GM10266 (cell line): ENCODE results near the gene EVC.
"Not testable (repeated sequence)": the region's sequence is repeated elsewhere in the genome, so short reads cannot be mapped to it uniquely, and the experiment has no call there.

Experiments
- DNase-seq: peaks from one replicate; pipeline ENCODE4 v3.0.0; 2012; ENCODE audit errors: extremely low spot score
- TF ChIP-seq, protein P1 (sequence below): IDR thresholded peaks from 2 replicates; pipeline ENCODE4 v1.5.1; 2012; ENCODE audit warnings: mild to moderate bottlenecking, low read depth; ENCODE audit not compliant: control insufficient read depth, insufficient read depth; ENCODE audit errors: missing control alignments

EVC gene

GRCh38 chr4:5720157-5720850 is 9.3 kb downstream of the EVC start:
- TF ChIP-seq, protein P1, sequence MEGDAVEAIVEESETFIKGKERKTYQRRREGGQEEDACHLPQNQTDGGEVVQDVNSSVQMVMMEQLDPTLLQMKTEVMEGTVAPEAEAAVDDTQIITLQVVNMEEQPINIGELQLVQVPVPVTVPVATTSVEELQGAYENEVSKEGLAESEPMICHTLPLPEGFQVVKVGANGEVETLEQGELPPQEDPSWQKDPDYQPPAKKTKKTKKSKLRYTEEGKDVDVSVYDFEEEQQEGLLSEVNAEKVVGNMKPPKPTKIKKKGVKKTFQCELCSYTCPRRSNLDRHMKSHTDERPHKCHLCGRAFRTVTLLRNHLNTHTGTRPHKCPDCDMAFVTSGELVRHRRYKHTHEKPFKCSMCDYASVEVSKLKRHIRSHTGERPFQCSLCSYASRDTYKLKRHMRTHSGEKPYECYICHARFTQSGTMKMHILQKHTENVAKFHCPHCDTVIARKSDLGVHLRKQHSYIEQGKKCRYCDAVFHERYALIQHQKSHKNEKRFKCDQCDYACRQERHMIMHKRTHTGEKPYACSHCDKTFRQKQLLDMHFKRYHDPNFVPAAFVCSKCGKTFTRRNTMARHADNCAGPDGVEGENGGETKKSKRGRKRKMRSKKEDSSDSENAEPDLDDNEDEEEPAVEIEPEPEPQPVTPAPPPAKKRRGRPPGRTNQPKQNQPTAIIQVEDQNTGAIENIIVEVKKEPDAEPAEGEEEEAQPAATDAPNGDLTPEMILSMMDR = no peak
- DNase-seq = no peak

DNA sequence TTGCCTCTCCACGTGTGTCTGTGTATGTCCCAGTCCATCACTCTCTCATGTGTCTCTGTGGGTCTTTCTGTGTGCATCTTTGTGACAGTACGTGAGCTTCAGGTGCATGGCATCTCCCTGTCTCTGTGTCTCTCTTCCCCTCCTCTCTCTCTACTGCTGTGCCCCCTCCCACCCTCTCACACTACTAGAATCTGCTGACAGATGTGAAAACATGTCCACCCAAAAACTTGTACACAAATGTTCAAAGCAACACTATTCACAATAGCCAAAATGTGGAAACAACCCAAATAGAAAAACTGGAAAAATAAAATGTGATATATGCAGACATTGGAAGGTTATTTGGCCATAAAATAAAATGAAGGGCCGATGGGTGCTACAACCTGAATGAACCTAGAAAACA is 10.0 kb downstream of the EVC start:
- TF ChIP-seq, protein P1 = no peak

DNA sequence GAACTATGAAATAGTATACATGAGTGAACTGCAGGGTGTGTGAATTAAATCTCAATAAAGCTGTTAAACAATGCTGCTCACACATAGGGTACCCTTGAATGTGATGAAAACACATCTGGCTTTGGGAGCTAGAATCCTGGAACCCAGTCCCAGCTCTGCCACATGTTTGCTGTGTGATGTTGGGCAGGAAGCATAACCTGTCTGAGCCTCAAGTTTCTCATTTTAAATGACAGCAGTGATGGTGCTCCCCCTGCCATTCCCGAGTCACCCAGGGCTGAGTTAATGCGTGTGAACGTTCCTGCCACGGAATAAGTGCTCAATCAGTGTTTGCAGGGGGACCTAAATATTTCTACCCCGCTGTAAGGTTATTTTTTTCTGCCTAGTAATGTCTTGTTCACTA is 10.9 kb downstream of the EVC start:
- no peak for DNase-seq
- TF ChIP-seq, protein P1 = no peak

More for the DNA sequence above, 10.0 kb downstream of the EVC start:
- DNase-seq = no peak

- DNase-seq = no peak
- TF ChIP-seq, protein P1 = no peak
These were observed 11.3 kb downstream of the EVC start for GRCh38 chr4:5722328-5722727.

GRCh38 chr4:5724377-5724776 is 13.4 kb downstream of the EVC start:
- DNase-seq = no peak
- TF ChIP-seq, protein P1 = no peak

DNA sequence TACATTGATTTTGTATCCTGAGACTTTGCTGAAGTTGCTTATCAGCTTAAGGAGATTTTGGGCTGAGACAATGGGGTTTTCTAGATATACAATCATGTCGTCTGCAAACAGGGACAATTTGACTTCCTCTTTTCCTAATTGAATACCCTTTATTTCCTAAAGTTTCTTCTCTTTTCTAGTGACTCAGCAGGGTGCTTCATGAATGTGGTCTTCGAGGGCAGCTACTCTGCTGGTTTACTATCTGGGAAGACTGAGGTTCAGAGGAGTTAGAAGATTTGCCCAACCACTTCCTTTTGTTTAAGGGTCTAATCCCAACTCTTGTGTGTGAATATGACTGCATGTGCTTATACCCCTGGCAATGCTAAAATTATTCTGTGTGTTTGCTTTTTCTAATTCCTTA is 17.4 kb downstream of the EVC start:
- not testable (repeated sequence) for DNase-seq

DNA sequence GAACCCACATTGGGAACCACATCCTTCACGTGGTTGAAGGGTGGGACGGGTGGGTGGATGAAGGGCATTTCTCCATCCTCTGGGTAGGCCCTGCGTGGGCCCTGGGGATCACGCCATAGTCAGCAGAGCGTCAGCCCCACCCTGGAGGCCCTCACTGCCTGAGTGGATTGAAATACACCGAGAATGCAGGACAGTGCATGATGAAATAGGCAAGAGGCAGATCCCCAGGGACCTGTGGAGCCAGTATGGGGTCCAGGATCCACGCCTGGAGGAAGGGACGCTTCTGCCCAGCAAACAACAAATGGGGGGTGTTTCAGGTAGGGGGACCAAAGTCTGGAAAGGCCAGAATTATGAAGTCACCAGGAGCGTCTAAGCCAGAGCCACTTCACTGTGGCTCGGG is 19.4 kb downstream of the EVC start:
- no peak for DNase-seq
- TF ChIP-seq, protein P1 = no peak
